K562 (cell line): ENCODE data around the gene SLC39A6. TPM values are rescaled to one million over a fixed set of nuclear protein-coding genes. Genes with fewer than 3 reads are reported as not detected.
A peak's percentile ranks its signal among the peaks of the same experiment; 100 is the strongest.

ENCODE experiments used
- ATAC-seq: fragments of 200-7000 bp; cut with Tn5 transposase; 3 replicates; pipeline ENCODE4 v1.9.1; 2020; ENCODE audit warnings: moderate library complexity
- BruUV-seq: library from RNA; stranded (reverse); fragments of 400-500 nt; replicated peaks from 2 replicates; lab custom pipeline; 2021; lab: Mats Ljungman, UMichigan
- CTCF ChIA-PET: fragments of 300-600 bp; formaldehyde crosslinking; extraction: SDS; loops from one replicate; lab custom pipeline; 2021; ENCODE audit warnings: low intra/inter-chr PET ratio; lab: Yijun Ruan, JAX
- POLR2A ChIA-PET: fragments of 300-600, 350-650 bp; sonication (Branson Sonifier 250); formaldehyde crosslinking; extraction: SDS; loops from one replicate; lab custom pipeline; 2021; ENCODE audit warnings: antibody characterized with exemption, inconsistent platforms; lab: Yijun Ruan, JAX
- DNase-seq, 4 experiments: peaks; one replicate each; pipeline versions ENCODE4 v3.0.0 to v3.0.0-alpha.2; 2011 to 2018; ENCODE audit warnings: low spot score in 3 of 4, mixed read lengths in 3 of 4; ENCODE audit errors: extremely low read depth in 1 of 4
- FAIRE-seq: peaks from 2 replicates; lab custom pipeline; 2011; peaks lifted over from hg19 to GRCh38; lab: Jason Lieb, UNC
- H2AFZ ChIP-seq: 2 replicates; pipeline ENCODE4 v1.6.0; 2011; ENCODE audit warnings: low read depth, low read length, control low read depth, inconsistent platforms
- H3K27ac ChIP-seq: fragments of 200-600 bp; 3 replicates; pipeline ENCODE4 v1.8.0; 2011; ENCODE audit warnings: low read depth, mild to moderate bottlenecking, control low read depth, inconsistent platforms, low read length, moderate library complexity, mixed read lengths; ENCODE audit errors: extremely low read depth
- H3K27me3 ChIP-seq, 2 experiments: fragments of 300-600 bp in 1 of 2; 2 replicates in 1 of 2; 3 replicates in 1 of 2; pipeline versions ENCODE4 v1.6.0 to v1.8.0; 2011; ENCODE audit warnings: inconsistent platforms in 2 of 2, low read length in 2 of 2, mild to moderate bottlenecking in 1 of 2, mixed read lengths in 1 of 2, moderate library complexity in 1 of 2; ENCODE audit not compliant: control insufficient read depth in 2 of 2, insufficient read depth in 2 of 2
- H3K36me3 ChIP-seq: fragments of 300-600 bp; 3 replicates; pipeline ENCODE4 v1.8.0; 2011; ENCODE audit warnings: mild to moderate bottlenecking, low read length, inconsistent platforms; ENCODE audit not compliant: control insufficient read depth, insufficient read depth
- H3K4me1 ChIP-seq, 2 experiments: fragments of 200-600 bp in 1 of 2; replicated peaks in 1 of 2; 2 replicates in 1 of 2; 3 replicates in 1 of 2; pipeline versions ENCODE4 v1.5.1 to v1.8.0; 2011; ENCODE audit warnings: inconsistent platforms in 2 of 2, low read length in 2 of 2, mild to moderate bottlenecking in 1 of 2, mixed read lengths in 1 of 2, moderate library complexity in 1 of 2; ENCODE audit not compliant: control insufficient read depth in 2 of 2, insufficient read depth in 2 of 2
- H3K4me2 ChIP-seq: 2 replicates; pipeline ENCODE4 v1.6.1; 2011; ENCODE audit warnings: low read length, control low read depth, inconsistent platforms, mixed read lengths; ENCODE audit not compliant: insufficient read depth
- H3K4me3 ChIP-seq: fragments of 200-600 bp; sonication (generic), shearing (Covaris generic); 2 replicates; pipeline ENCODE4 v1.5.1; 2016; ENCODE audit warnings: control low read depth, inconsistent platforms
- H3K79me2 ChIP-seq: fragments of 200-600 bp; 3 replicates; pipeline ENCODE4 v1.8.0; 2011; ENCODE audit warnings: low read length, inconsistent platforms; ENCODE audit not compliant: control insufficient read depth, insufficient read depth
- H3K9ac ChIP-seq, 2 experiments: 2 replicates each; pipeline versions ENCODE4 v1.6.0 to v1.6.1; 2011; ENCODE audit warnings: low read depth in 2 of 2, low read length in 2 of 2, control low read depth in 1 of 2, inconsistent platforms in 1 of 2, mild to moderate bottlenecking in 1 of 2, mixed read lengths in 1 of 2; ENCODE audit not compliant: insufficient read depth in 1 of 2
- H3K9me1 ChIP-seq: one replicate; pipeline ENCODE4 v1.6.0; 2011; ENCODE audit warnings: inconsistent platforms, mild to moderate bottlenecking, low read length, moderate library complexity; ENCODE audit not compliant: control insufficient read depth, insufficient read depth
- H3K9me3 ChIP-seq: replicated peaks from 2 replicates; pipeline ENCODE4 v1.5.1; 2011; ENCODE audit warnings: low read depth, low read length, inconsistent platforms; ENCODE audit not compliant: control insufficient read depth, insufficient read depth
- H4K20me1 ChIP-seq: replicated peaks from 2 replicates; pipeline ENCODE4 v1.6.1; 2011; ENCODE audit warnings: low read length, inconsistent platforms, mixed read lengths; ENCODE audit not compliant: control insufficient read depth, insufficient read depth
- HDAC8 ChIP-seq: fragments of 450-650 bp; IDR thresholded peaks from 2 replicates; pipeline ENCODE4 v1.6.1; 2016; ENCODE audit warnings: mild to moderate bottlenecking, missing genetic modification characterization, moderate library complexity, missing compliant biosample characterization
- JUN ChIP-seq, 2 experiments: sonication (generic) in 1 of 2; formaldehyde crosslinking in 1 of 2; IDR thresholded peaks; 2 replicates each; pipeline versions ENCODE4 v1.6.1 to v1.8.0; 2012 to 2022; ENCODE audit warnings: borderline replicate concordance in 2 of 2, mild to moderate bottlenecking in 2 of 2, improper control_type of control experiment in 1 of 2, low read depth in 1 of 2, low read length in 1 of 2, missing genetic modification reagents in 1 of 2
- KDM5B ChIP-seq: fragments of 200-600 bp; sonication (generic); IDR thresholded peaks from 2 replicates; pipeline ENCODE4 v1.6.1; 2012; ENCODE audit warnings: low read depth, mild to moderate bottlenecking, moderate library complexity, low read length, control low read depth, inconsistent platforms; ENCODE audit not compliant: insufficient replicate concordance
- KLF16 ChIP-seq: IDR thresholded peaks from 2 replicates; pipeline ENCODE4 v1.6.1; 2016; ENCODE audit warnings: antibody characterized with exemption
- NONO ChIP-seq, 2 experiments: fragments of 200-400 bp in 1 of 2; fragments of 450-650 bp in 1 of 2; formaldehyde crosslinking in 1 of 2; IDR thresholded peaks; 2 replicates each; pipeline ENCODE4 v1.6.1; 2017; ENCODE audit warnings: low read depth in 2 of 2, mild to moderate bottlenecking in 2 of 2, moderate library complexity in 2 of 2, low read length in 1 of 2
- PHTF2 ChIP-seq: fragments of 250-450 bp; sonication (Bioruptor Pico); IDR thresholded peaks from 2 replicates; pipeline ENCODE4 v1.5.0; 2021; ENCODE audit warnings: mild to moderate bottlenecking
- PML ChIP-seq: IDR thresholded peaks from 2 replicates; pipeline ENCODE4 v1.6.1; 2012; ENCODE audit warnings: low read length, inconsistent platforms
- POLR2B ChIP-seq: fragments of 450-650 bp; IDR thresholded peaks from 2 replicates; pipeline ENCODE4 v1.6.1; 2018; ENCODE audit warnings: low read depth; ENCODE audit not compliant: partially characterized antibody
- TFAM ChIP-seq: fragments of 250-450 bp; sonication (Bioruptor Pico); conservative IDR thresholded peaks from 2 replicates; pipeline ENCODE4 v1.5.0; 2021; ENCODE audit warnings: mild to moderate bottlenecking, moderate library complexity
- ZFP30 ChIP-seq: fragments of 250-450 bp; sonication (Bioruptor Pico); IDR thresholded peaks from 2 replicates; pipeline ENCODE4 v1.8.0; 2022; ENCODE audit warnings: moderate library complexity, mild to moderate bottlenecking, inconsistent platforms, borderline replicate concordance
- ZNF174 ChIP-seq: fragments of 250-450 bp; sonication (Bioruptor Pico); IDR thresholded peaks from 2 replicates; pipeline ENCODE4 v1.4.0; 2020; ENCODE audit warnings: mild to moderate bottlenecking
- ZNF512 ChIP-seq: IDR thresholded peaks from 2 replicates; pipeline ENCODE4 v1.6.1; 2016; ENCODE audit warnings: missing genetic modification characterization, missing compliant biosample characterization
- WGBS: fragments of 100-300 bp; shearing (Covaris generic); methylation state at CpG from one replicate; pipeline ENCODE4 v1.1.6; 2016; ENCODE audit warnings: low coverage, mixed read lengths; ENCODE audit not compliant: insufficient coverage; ENCODE audit errors: missing lambda C conversion rate; 5-methylcytosine and 5-hydroxymethylcytosine counted together
- in situ Hi-C: fragments of 300-500 bp; cut with MboI; formaldehyde crosslinking; loops from 4 replicates; pipeline ENCODE4 v1.15.0; 2018; ENCODE audit warnings: inconsistent platforms, mixed read lengths
- intact Hi-C: fragments of 100-400 bp; cut with micrococcal nuclease; formaldehyde crosslinking; loops from 2 replicates; pipeline ENCODE4 v1.14.2; 2022
- polyA plus RNA-seq, 8 experiments: library from polyadenylated mRNA; depleted of rRNA in 4 of 8; stranded (reverse) in 5 of 8; unstranded in 3 of 8; fragments of >200 nt; fragmentation: Nextera tagmentation in 2 of 8; fragmentation: Illumina TruSeq in 1 of 8; extraction: Ambion mirVana in 2 of 8; extraction: Trizol in 1 of 8; gene quantifications; 2 replicates each; pipeline versions ENCODE4 v1.2.1 to v1.2.3, GENCODE V29; 2011 to 2014; ENCODE audit warnings: inconsistent platforms in 1 of 8, missing spikeins in 1 of 8
- total RNA-seq, 7 experiments: library from RNA; depleted of rRNA in 6 of 7; stranded (reverse); fragments of >200 nt in 6 of 7; fragmentation: Illumina TruSeq in 2 of 7; extraction: Trizol in 2 of 7; gene quantifications; 2 replicates each; pipeline versions ENCODE4 v1.2.1 to v1.2.3, GENCODE V29; 2011 to 2021; ENCODE audit warnings: low replicate concordance in 1 of 7
- TF ChIP-seq, protein P1 (sequence below): fragments of 450-650 bp; IDR thresholded peaks from 2 replicates; pipeline ENCODE4 v1.6.1; 2016; ENCODE audit warnings: mild to moderate bottlenecking

The SLC39A6 gene
- total and polyA plus RNA-seq, 9 of the 15 experiments (the other 6 are each of a cell fraction or from before 2014, with no cell fraction given): 5.6 to 23.8 (median 17.4) TPM

DNA sequence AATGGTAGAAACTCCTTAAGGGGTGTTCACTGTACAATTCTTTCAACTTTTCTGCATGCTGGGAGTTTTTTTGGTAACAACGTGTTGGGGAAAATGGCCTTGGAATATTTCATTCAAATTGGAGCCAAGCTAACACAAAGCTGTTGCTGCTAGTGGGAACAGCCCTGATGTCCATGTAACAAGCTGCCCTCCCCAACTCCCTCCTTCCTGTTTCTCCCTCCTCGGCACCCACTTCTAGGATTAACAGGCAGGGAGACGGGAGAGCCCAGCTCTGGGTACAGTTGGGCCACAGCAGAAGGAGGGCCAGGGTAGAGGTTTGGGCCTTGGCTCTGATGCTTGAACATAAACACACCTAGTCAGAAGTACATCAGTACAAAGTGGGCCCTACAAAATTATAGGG is 48.8 kb upstream of the SLC39A6 start:
- H3K9me1 ChIP-seq: no peaks in the 10 kb centered on the region
- peaks cover 0 to 14% of the 10 kb centered on the region in 2 experiments; a peak in 4 of 5 replicates for H3K4me1 ChIP-seq
- TF ChIP-seq ZFP30 (CRISPR knock-in tag) (no peak), JUN (IDR thresholded peaks at IDR 0.05; ENCODE audit: borderline replicate concordance, low read depth, low read length) (no peak), JUN (CRISPR knock-in tag; IDR thresholded peaks at IDR 0.05; ENCODE audit: borderline replicate concordance) (no peak), PML (no peak; the same call in 1 of the 2 replicates), ZNF512 (tag) (no peak), PHTF2 (CRISPR knock-in tag) (no peak), KLF16 (no peak), ZNF174 (no peak), TFAM (no peak), POLR2B (no peak), KDM5B (no peak), HDAC8 (tag) (no peak), NONO (IDR thresholded peaks at IDR 0.05; ENCODE audit: low read depth in 2 of 2, low read length in 1 of 2) (no peak)
- TF ChIP-seq, protein P1, sequence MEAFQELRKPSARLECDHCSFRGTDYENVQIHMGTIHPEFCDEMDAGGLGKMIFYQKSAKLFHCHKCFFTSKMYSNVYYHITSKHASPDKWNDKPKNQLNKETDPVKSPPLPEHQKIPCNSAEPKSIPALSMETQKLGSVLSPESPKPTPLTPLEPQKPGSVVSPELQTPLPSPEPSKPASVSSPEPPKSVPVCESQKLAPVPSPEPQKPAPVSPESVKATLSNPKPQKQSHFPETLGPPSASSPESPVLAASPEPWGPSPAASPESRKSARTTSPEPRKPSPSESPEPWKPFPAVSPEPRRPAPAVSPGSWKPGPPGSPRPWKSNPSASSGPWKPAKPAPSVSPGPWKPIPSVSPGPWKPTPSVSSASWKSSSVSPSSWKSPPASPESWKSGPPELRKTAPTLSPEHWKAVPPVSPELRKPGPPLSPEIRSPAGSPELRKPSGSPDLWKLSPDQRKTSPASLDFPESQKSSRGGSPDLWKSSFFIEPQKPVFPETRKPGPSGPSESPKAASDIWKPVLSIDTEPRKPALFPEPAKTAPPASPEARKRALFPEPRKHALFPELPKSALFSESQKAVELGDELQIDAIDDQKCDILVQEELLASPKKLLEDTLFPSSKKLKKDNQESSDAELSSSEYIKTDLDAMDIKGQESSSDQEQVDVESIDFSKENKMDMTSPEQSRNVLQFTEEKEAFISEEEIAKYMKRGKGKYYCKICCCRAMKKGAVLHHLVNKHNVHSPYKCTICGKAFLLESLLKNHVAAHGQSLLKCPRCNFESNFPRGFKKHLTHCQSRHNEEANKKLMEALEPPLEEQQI: no peak
- TF ChIP-seq, all 486 proteins: peak for 0
- Histone ChIP-seq H3K79me2 (no peaks in the 10 kb centered on the region), H4K20me1 (no peaks in the 10 kb centered on the region), H3K27ac (no peak overlapping the region), H2AFZ (no peak overlapping the region), H3K4me3 (no peak overlapping the region), H3K36me3 (peaks cover 42% of the 10 kb centered on the region), H3K27me3 (no peaks in the 10 kb centered on the region), H3K9ac (no peak overlapping the region), H3K4me2 (no peak overlapping the region), H3K9me3 (no peaks in the 10 kb centered on the region)
- CTCF ChIA-PET: no interaction called here
- DNase-seq: no peak
- POLR2A ChIA-PET: interaction anchor here (0.9 kb wide), 1 partner anchor 9 kb away, joined by 3 read pairs; no protein-coding TSS in a partner anchor
- intact Hi-C loops: no loop called here
- no TSS peak for BruUV-seq
- WGBS: 61% methylated on average over 3 of the region's 3 CpGs
- FAIRE-seq: no peak
- peak; percentile 9 for ATAC-seq
- in situ Hi-C loops: no loop called here
